Liver (tissue), 9 donors: ENCODE data around the gene PALD1. TPM values are rescaled to one million over a fixed set of nuclear protein-coding genes. Genes with fewer than 3 reads are reported as not detected.

ENCODE experiments used
- DNase-seq: peaks from one replicate; pipeline ENCODE4 v3.0.0-alpha.2; 2017; ENCODE audit warnings: low spot score
- H3K27ac ChIP-seq, 2 donors: one replicate each; pipeline ENCODE4 v1.7.0; 2013; ENCODE audit warnings: inconsistent platforms in 2 of 2, low read length in 2 of 2, control low read depth in 1 of 2, low read depth in 1 of 2, mild to moderate bottlenecking in 1 of 2
- H3K27me3 ChIP-seq, 4 donors: one replicate each; pipeline versions ENCODE4 v1.6.1 to v1.7.0; 2013; ENCODE audit warnings: low read length in 3 of 4, inconsistent platforms in 1 of 4, mild to moderate bottlenecking in 1 of 4, moderate library complexity in 1 of 4; ENCODE audit not compliant: control insufficient read depth in 4 of 4, insufficient read depth in 4 of 4
- H3K36me3 ChIP-seq, 4 donors: one replicate each; pipeline versions ENCODE4 v1.6.1 to v1.7.0; 2013; ENCODE audit warnings: low read length in 3 of 4, mild to moderate bottlenecking in 3 of 4, low read depth in 1 of 4, moderate library complexity in 1 of 4; ENCODE audit not compliant: control insufficient read depth in 4 of 4, insufficient read depth in 3 of 4
- H3K4me1 ChIP-seq, 4 donors: one replicate each; pipeline versions ENCODE4 v1.6.1 to v1.7.0; 2013; ENCODE audit warnings: low read length in 3 of 4, mild to moderate bottlenecking in 3 of 4, moderate library complexity in 1 of 4; ENCODE audit not compliant: control insufficient read depth in 4 of 4, insufficient read depth in 4 of 4
- H3K4me3 ChIP-seq, 3 donors: one replicate each; pipeline versions ENCODE4 v1.6.1 to v1.7.0; 2013; ENCODE audit warnings: low read length in 3 of 3, control low read depth in 1 of 3, low read depth in 1 of 3, mild to moderate bottlenecking in 1 of 3
- H3K9ac ChIP-seq, 2 donors: one replicate each; pipeline ENCODE4 v1.7.0; 2013; ENCODE audit warnings: low read length in 2 of 2, mild to moderate bottlenecking in 2 of 2, moderate library complexity in 2 of 2, control low read depth in 1 of 2, low read depth in 1 of 2
- H3K9me3 ChIP-seq, 4 donors: one replicate each; pipeline versions ENCODE4 v1.6.1 to v1.7.0; 2013; ENCODE audit warnings: low read length in 3 of 4; ENCODE audit not compliant: control insufficient read depth in 4 of 4
- ATF3 ChIP-seq: IDR thresholded peaks from 2 replicates; pipeline ENCODE4 v1.6.1; 2016; ENCODE audit warnings: antibody characterized with exemption
- EGR1 ChIP-seq, 2 donors: IDR thresholded peaks; 2 replicates each; pipeline ENCODE4 v1.6.1; 2016 to 2018; ENCODE audit warnings: antibody characterized with exemption in 2 of 2, low read depth in 2 of 2
- FOXA2 ChIP-seq: IDR thresholded peaks from 2 replicates; pipeline ENCODE4 v1.6.1; 2016; ENCODE audit warnings: antibody characterized with exemption
- GABPA ChIP-seq, 2 donors: IDR thresholded peaks in 1 of 2; conservative IDR thresholded peaks in 1 of 2; 2 replicates each; pipeline ENCODE4 v1.6.1; 2016; ENCODE audit warnings: antibody characterized with exemption in 2 of 2, mild to moderate bottlenecking in 1 of 2, moderate library complexity in 1 of 2
- HNF4A ChIP-seq, 2 donors: conservative IDR thresholded peaks; 2 replicates each; pipeline ENCODE4 v1.6.1; 2016; ENCODE audit warnings: antibody characterized with exemption in 2 of 2, mild to moderate bottlenecking in 2 of 2
- JUND ChIP-seq, 2 donors: IDR thresholded peaks; 2 replicates each; pipeline ENCODE4 v1.6.1; 2016; ENCODE audit warnings: antibody characterized with exemption in 2 of 2
- RXRA ChIP-seq, 2 donors: IDR thresholded peaks; 2 replicates each; pipeline ENCODE4 v1.6.1; 2017 to 2018; ENCODE audit warnings: antibody characterized with exemption in 2 of 2, mild to moderate bottlenecking in 1 of 2
- SP1 ChIP-seq: IDR thresholded peaks from 2 replicates; pipeline ENCODE4 v1.6.1; 2018; ENCODE audit warnings: antibody characterized with exemption, mild to moderate bottlenecking
- ZBTB33 ChIP-seq: IDR thresholded peaks from 2 replicates; pipeline ENCODE4 v1.6.1; 2016; ENCODE audit warnings: antibody characterized with exemption
- WGBS: extraction: QIAGEN DNeasy Blood & Tissue Kit; methylation state at CpG from one replicate; pipeline ENCODE4 v1.1.7; 2013; 5-methylcytosine and 5-hydroxymethylcytosine counted together
- polyA plus RNA-seq, 2 donors: library from polyadenylated mRNA; stranded (reverse) in 1 of 2; unstranded in 1 of 2; fragments of 200-250 nt in 1 of 2; fragments of >200 nt in 1 of 2; fragmentation: Nextera tagmentation in 1 of 2; extraction: Ambion mirVana in 1 of 2; gene quantifications; one replicate each; pipeline versions ENCODE4 v1.2.1 to v1.2.3, GENCODE V29; 2013 to 2015
- total RNA-seq, 2 donors: library from RNA; depleted of rRNA; stranded (reverse); fragments of >200 nt; gene quantifications; one replicate each; pipeline ENCODE4 v1.2.3, GENCODE V29; 2014
- donor health status: healthy.
- donor health status: healthy.
- donor health status: healthy.
- donor health status: healthy.
- donor health status: healthy.

Gene PALD1
- total and polyA plus RNA-seq, 4 donors: 0.72 to 4.2 (median 1.4) TPM

GRCh38 chr10:70596110-70596798 lies 117.7 kb downstream of the PALD1 start:
- H3K4me3 ChIP-seq: no peak overlapping the region
- no peaks in the 10 kb centered on the region for H3K4me1 ChIP-seq
- WGBS: 57% methylated on average over 14 of the region's 14 CpGs
- no peaks in the 10 kb centered on the region for H3K9me3 ChIP-seq
- H3K9ac ChIP-seq: no peak overlapping the region
- no peaks in the 10 kb centered on the region for H3K27me3 ChIP-seq
- no peaks in the 10 kb centered on the region for H3K36me3 ChIP-seq
- TF ChIP-seq RXRA (IDR thresholded peaks at IDR 0.05) (peak; percentile 47 to 58), FOXA2 (no peak), SP1 (peak; percentile 54), HNF4A (conservative IDR thresholded peaks at IDR 0.05) (peak; percentile 29 to 45)
- peak; percentile 61 for DNase-seq
- no peak overlapping the region for H3K27ac ChIP-seq

GRCh38 chr10:70596860-70597809 lies 118.6 kb downstream of the PALD1 start:
- no peaks in the 10 kb centered on the region for H3K27me3 ChIP-seq
- TF ChIP-seq EGR1 (IDR thresholded peaks at IDR 0.05; ENCODE audit: low read depth in 2 of 2): no peak
- WGBS: 92% methylated on average over 8 of the region's 8 CpGs
- DNase-seq: no peak
- no peak overlapping the region for H3K27ac ChIP-seq
- no peaks in the 10 kb centered on the region for H3K36me3 ChIP-seq
- H3K4me3 ChIP-seq: no peak overlapping the region
- H3K4me1 ChIP-seq: no peaks in the 10 kb centered on the region
- no peaks in the 10 kb centered on the region for H3K9me3 ChIP-seq
- no peak overlapping the region for H3K9ac ChIP-seq

GRCh38 chr10:70597856-70598815 lies 119.6 kb downstream of the PALD1 start:
- H3K4me3 ChIP-seq: no peak overlapping the region
- H3K36me3 ChIP-seq: no peaks in the 10 kb centered on the region
- no peak overlapping the region for H3K27ac ChIP-seq
- TF ChIP-seq GABPA (IDR thresholded peaks at IDR 0.05 in 1 of 2, conservative IDR thresholded peaks at IDR 0.05 in 1 of 2) (no peak), JUND (IDR thresholded peaks at IDR 0.05) (no peak), ATF3 (no peak), HNF4A (conservative IDR thresholded peaks at IDR 0.05) (no peak), ZBTB33 (no peak)
- no peaks in the 10 kb centered on the region for H3K4me1 ChIP-seq
- no peaks in the 10 kb centered on the region for H3K27me3 ChIP-seq
- H3K9me3 ChIP-seq: no peaks in the 10 kb centered on the region
- no peak overlapping the region for H3K9ac ChIP-seq
- no peak for DNase-seq
- WGBS: 96% methylated on average over 34 of the region's 34 CpGs
